ENCODE data around the gene ELAVL4. TPM values are rescaled to one million over a fixed set of nuclear protein-coding genes. Genes with fewer than 3 reads are reported as not detected.

The ELAVL4 gene
- total RNA-seq, 1 experiment from 2014 or later, result not detected

- TF ChIP-seq CTCF (IDR thresholded peaks at IDR 0.05 in 2 of 3, conservative IDR thresholded peaks at IDR 0.05 in 1 of 3; ENCODE audit: borderline replicate concordance in 1 of 3, insufficient read depth in 1 of 3, low read depth in 2 of 3, low read length in 2 of 3) (no peak), RAD21 (IDR thresholded peaks at IDR 0.05; ENCODE audit: low read depth) (no peak), ELF1 (IDR thresholded peaks at IDR 0.05; ENCODE audit: borderline replicate concordance, low read depth) (no peak), SIN3A (IDR thresholded peaks at IDR 0.05; ENCODE audit: low read depth) (no peak), JUND (IDR thresholded peaks at IDR 0.05) (no peak), FOSL1 (IDR thresholded peaks at IDR 0.05; ENCODE audit: low read depth) (no peak)
Observed at GRCh38 chr1:50189369-50189768, 80.6 kb downstream of the ELAVL4 start (continued).

GRCh38 chr1:50193002-50193401 lies 84.3 kb downstream of the ELAVL4 start:
- intact Hi-C loops (cut with micrococcal nuclease), result no loop called here
- POLR2A ChIA-PET, result no interaction called here

More at GRCh38 chr1:50193002-50193401, 84.3 kb downstream of the ELAVL4 start:
- Histone ChIP-seq H3K36me3 (ENCODE audit: control insufficient read depth in 1 of 2, insufficient read depth in 2 of 2, low read length in 2 of 2) (no peaks in the 10 kb centered on the region), H3K4me3 (replicated peaks in 1 of 2; ENCODE audit: low read depth in 1 of 2, low read length in 2 of 2) (no peak overlapping the region), H3K4me1 (ENCODE audit: control insufficient read depth in 1 of 2, insufficient read depth in 2 of 2, low read length in 2 of 2) (no peaks in the 10 kb centered on the region), H3K9me2 (ENCODE audit: insufficient read depth) (no peaks in the 10 kb centered on the region), H3K27me3 (ENCODE audit: insufficient read depth, low read length) (peaks cover 28% of the 10 kb centered on the region), H3K79me2 (ENCODE audit: insufficient read depth, low read length) (no peaks in the 10 kb centered on the region), H3K9ac (ENCODE audit: low read length) (no peak overlapping the region), H4K20me1 (ENCODE audit: insufficient read depth) (no peaks in the 10 kb centered on the region), H3K9me3 (ENCODE audit: control insufficient read depth in 1 of 2, insufficient read depth in 1 of 2, low read depth in 1 of 2, low read length in 2 of 2) (no peaks in the 10 kb centered on the region), H3K4me2 (ENCODE audit: low read length) (no peak overlapping the region), H3K27ac (ENCODE audit: low read depth, low read length) (no peak overlapping the region), H2AFZ (ENCODE audit: low read depth, low read length, poor library complexity, severe bottlenecking) (no peak overlapping the region)
- no TSS peak for BruUV-seq (replicated peaks)
- ATAC-seq (no peak), DNase-seq (ENCODE audit: low read depth, low spot score) (no peak)
- ChIA-PET CTCF (no interaction called here), RAD21 (ENCODE audit: low non-redundant PET in 1 of 2, low total read pairs in 2 of 2, uncharacterized antibody in 2 of 2, unreplicated experiment in 2 of 2) (no interaction called here)
- TF ChIP-seq SP1 (IDR thresholded peaks at IDR 0.05; ENCODE audit: low read depth) (no peak), POLR2A (IDR thresholded peaks at IDR 0.05; ENCODE audit: borderline replicate concordance, extremely low read depth, insufficient read depth, insufficient read length) (no peak), ZBTB33 (IDR thresholded peaks at IDR 0.05; ENCODE audit: extremely low read depth, insufficient replicate concordance, low read length) (no peak), RAD21 (IDR thresholded peaks at IDR 0.05; ENCODE audit: low read depth) (no peak), SRF (IDR thresholded peaks at IDR 0.05; ENCODE audit: low read depth) (no peak), CBX3 (IDR thresholded peaks at IDR 0.05; ENCODE audit: low read depth) (no peak), POLR2AphosphoS5 (IDR thresholded peaks at IDR 0.05; ENCODE audit: low read depth, low read length) (no peak)

Data from HCT116 (cell line).